ENCODE data around the gene OVCH2.
A peak's percentile ranks its signal among the peaks of the same experiment; 100 is the strongest.
"Not testable (repeated sequence)": the region's sequence is repeated elsewhere in the genome, so short reads cannot be mapped to it uniquely, and the experiment has no call there.

Gene OVCH2

DNA sequence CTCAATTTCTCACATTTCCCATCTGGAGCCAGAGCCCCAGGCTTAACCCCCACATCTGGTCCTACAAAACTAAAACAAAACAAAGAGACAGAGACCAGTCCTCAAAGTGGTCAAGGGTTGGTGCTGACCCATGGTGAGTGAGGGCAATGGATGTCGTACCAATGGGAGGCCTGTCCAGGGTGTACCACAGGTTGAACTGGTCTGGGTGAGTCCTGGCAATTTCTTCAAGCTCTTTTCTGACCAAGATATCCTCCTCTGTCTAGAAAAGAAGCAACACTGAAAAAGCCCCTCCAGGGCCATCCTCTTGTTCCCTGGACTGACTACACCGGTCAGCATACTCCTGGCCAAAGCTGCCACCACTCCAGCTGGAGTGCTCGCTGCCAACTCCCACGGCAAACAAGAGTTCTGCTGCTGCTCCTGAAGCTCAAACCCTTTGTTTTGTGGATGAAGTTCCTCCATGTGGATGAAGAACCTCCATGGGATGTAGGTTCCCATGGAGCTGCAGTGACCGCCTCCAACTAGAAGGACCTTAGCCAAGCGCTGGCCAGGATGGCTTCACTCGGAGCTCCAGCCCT is 39.9 kb downstream of the OVCH2 start:
- no peak overlapping the region for H3K4me3 ChIP-seq
- DNase-seq (ENCODE audit: low spot score), result no peak
- H3K27ac ChIP-seq, result no peak overlapping the region
- TF ChIP-seq, protein P1, sequence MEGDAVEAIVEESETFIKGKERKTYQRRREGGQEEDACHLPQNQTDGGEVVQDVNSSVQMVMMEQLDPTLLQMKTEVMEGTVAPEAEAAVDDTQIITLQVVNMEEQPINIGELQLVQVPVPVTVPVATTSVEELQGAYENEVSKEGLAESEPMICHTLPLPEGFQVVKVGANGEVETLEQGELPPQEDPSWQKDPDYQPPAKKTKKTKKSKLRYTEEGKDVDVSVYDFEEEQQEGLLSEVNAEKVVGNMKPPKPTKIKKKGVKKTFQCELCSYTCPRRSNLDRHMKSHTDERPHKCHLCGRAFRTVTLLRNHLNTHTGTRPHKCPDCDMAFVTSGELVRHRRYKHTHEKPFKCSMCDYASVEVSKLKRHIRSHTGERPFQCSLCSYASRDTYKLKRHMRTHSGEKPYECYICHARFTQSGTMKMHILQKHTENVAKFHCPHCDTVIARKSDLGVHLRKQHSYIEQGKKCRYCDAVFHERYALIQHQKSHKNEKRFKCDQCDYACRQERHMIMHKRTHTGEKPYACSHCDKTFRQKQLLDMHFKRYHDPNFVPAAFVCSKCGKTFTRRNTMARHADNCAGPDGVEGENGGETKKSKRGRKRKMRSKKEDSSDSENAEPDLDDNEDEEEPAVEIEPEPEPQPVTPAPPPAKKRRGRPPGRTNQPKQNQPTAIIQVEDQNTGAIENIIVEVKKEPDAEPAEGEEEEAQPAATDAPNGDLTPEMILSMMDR (IDR thresholded peaks at IDR 0.05), result no peak

DNA sequence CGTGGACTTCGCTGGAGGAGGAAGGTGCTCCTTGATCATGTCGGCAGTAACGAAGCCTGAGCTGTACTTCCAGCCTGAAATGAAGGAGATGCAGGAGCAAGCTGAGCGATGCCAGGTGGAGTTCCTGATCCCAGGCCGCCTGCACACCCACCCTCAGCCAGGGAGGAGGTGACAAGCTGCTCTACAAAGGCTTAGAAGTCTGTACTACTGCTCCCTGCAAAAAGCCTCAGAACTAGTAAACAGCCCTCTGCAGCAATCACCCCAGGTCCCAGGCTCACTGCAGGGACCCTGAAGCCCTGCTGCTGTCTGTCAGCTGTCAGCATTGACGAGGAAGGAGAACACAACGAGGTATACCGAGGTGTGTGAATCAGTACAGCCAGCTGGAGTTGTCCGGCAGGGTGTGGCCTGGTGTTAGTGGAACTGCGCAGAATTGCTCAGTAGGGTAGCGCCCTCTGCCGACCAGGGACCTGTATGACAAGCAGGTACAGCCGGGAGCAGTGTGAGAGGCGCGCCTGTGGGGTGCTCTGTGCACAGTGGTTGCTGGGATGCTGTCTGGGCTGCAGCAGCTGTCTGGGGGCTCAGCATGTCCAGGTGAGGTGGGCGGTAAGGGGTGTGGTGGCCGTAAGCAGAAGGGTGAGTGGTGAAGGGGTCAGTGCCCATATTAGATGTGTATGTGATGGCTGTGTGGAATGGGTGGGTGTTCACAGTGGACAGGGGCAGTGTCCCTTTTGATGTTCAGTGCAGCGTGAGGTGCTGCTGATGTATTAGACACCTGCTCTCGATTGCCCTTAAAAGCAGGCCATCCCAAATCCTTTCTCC is 40.6 kb downstream of the OVCH2 start:
- no peak overlapping the region for H3K4me3 ChIP-seq
- DNase-seq (ENCODE audit: low spot score), result peak; percentile 83
- TF ChIP-seq, protein P1 (IDR thresholded peaks at IDR 0.05), result peak; percentile 86
- H3K27ac ChIP-seq, result no peak overlapping the region

DNA sequence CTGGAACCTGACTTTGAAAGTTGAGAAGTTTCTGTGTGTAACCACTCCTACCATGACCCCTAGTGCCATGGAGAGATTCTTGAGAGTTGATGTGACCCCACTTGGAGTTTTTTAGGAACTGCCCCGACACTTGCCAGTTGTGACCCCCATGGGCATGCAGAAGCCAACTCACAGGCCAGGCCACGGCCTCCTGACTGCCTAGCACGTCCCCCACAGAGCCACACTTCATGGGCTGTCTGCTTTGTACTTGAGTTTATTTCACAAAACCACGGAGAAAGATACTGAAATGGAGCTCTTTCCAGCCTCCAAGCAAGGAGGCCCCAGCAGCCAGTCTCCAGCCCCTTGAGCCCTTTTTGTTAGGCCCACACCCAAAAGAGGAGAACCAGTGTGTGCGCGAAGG is 41.4 kb downstream of the OVCH2 start:
- DNase-seq (ENCODE audit: low spot score), result peak; percentile 54
- TF ChIP-seq, protein P1 (IDR thresholded peaks at IDR 0.05), result no peak
- Histone ChIP-seq H3K27ac (no peak overlapping the region), H3K4me3 (no peak overlapping the region)

DNA sequence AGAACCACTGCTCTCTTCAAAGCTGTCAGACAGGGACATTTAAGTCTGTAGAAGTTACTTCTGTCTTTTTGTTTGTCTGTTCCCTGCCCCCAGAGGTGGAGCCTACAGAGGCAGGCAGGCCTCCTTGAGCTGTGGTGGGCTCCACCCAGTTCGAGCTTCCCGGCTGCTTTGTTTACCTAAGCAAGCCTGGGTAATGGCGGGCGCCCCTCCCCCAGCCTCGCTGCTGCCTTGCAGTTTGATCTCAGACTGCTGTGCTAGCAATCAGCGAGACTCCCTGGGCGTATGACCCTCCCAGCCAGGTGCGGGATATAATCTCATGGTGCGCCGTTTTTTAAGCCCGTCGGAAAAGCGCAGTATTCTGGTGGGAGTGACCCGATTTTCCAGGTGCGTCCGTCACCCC is 42.7 kb downstream of the OVCH2 start:
- not testable (repeated sequence) for DNase-seq (ENCODE audit: low spot score)

DNA sequence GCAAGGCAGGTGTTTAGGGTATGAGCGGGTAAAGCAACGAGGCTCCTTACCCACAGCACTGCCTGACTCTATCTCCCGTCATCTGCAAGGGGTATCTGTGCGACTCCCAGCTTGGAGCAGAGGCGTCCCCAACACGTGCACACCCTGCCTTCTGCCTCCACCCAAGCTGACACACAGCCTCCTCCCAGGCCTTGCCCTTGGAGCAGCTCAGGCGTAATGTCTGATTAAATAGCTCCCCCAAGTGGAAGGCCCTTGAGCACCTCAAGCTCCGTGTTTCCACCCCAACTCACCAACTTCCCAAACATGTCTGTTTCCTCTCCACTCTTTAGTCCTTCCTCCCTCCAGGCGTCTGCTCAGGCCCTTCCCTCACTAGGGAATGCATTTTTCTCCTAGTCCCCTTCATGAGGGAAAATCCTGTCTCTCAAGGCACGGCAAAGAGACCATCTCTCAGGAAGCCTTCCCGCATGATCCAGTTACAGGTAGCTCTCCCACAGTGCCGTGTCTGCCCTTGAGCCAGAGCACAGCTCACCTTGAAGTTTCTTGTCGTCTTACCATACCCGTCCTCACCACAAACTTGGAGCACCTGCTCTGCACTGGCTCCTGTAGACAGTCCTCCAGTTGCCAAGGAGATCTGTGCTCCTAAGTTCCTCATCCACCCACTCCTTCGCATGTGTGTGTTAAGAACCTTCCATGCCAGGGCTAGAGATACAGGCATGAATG is 48.8 kb downstream of the OVCH2 start:
- Histone ChIP-seq H3K27ac (peak overlapping the region in 1 of 2 donors; percentile 14), H3K4me3 (no peak overlapping the region)
- DNase-seq (ENCODE audit: low spot score), result peak; percentile 77
- TF ChIP-seq, protein P1 (IDR thresholded peaks at IDR 0.05), result no peak

More for the DNA sequence above, 42.7 kb downstream of the OVCH2 start:
- H3K27ac ChIP-seq, H3K4me3 ChIP-seq: not testable (repeated sequence)

DNA sequence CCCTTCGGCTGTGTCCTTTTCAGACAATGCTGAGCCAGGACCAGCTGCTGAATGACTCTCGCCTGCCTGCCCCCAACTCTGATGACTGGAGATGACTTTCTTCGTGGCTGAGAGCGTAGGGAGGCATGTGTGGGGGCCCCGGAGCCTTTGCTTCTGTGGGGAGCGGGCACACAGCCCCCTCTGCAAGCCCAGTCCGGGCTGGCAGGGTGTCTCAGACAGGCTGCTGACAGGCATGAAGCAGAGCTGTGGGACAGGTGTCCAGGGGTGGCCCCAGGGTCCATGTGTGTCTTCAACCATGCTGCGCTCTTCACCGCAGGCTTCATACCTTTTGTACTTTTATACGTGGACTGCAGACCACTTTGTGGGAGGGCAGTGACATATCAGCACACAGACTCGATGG is 49.6 kb downstream of the OVCH2 start:
- DNase-seq (ENCODE audit: low spot score), result peak; percentile 70
- Histone ChIP-seq H3K27ac (peak overlapping the region in 1 of 2 donors; percentile 14), H3K4me3 (no peak overlapping the region)
- TF ChIP-seq, protein P1 (IDR thresholded peaks at IDR 0.05), result no peak
